Panc1 (cell line): ENCODE results near the gene MFGE8. TPM values are rescaled to one million over a fixed set of nuclear protein-coding genes. Genes with fewer than 3 reads are reported as not detected.

Source experiments
- ATAC-seq: fragments of 200-7000 bp; cut with Tn5 transposase; 2 replicates; pipeline ENCODE4 v1.9.1; 2020; ENCODE audit warnings: mild to moderate bottlenecking, moderate library complexity
- BruUV-seq: library from RNA; stranded (reverse); fragments of 400-500 nt; replicated peaks from 2 replicates; lab custom pipeline; 2021; lab: Mats Ljungman, UMichigan
- CTCF ChIA-PET: fragments of 300-600 bp; sonication (Branson Sonifier 250); formaldehyde crosslinking; loops from one replicate; lab custom pipeline; 2022; ENCODE audit warnings: antibody characterized with exemption; lab: Charles Lee
- POLR2A ChIA-PET: fragments of 300-600 bp; sonication (Branson Sonifier 250); formaldehyde crosslinking; loops from one replicate; lab custom pipeline; 2022; ENCODE audit warnings: antibody characterized with exemption; lab: Charles Lee
- DNase-seq: peaks from one replicate; pipeline ENCODE4 v3.0.0-alpha.2; 2010; ENCODE audit warnings: low read depth, low spot score
- H3K27ac ChIP-seq: 2 replicates; pipeline ENCODE4 v1.5.1; 2011; ENCODE audit warnings: mild to moderate bottlenecking, low read length, inconsistent platforms
- H3K27me3 ChIP-seq: fragments of 200-500 bp; sonication (Bioruptor generic); 2 replicates; pipeline ENCODE4 v1.6.0; 2014; ENCODE audit warnings: low read length, inconsistent platforms; ENCODE audit not compliant: control insufficient read depth, insufficient read depth
- H3K36me3 ChIP-seq: fragments of 200-500 bp; sonication (Bioruptor generic); 2 replicates; pipeline ENCODE4 v1.5.1; 2014; ENCODE audit warnings: inconsistent platforms, mild to moderate bottlenecking, low read length, moderate library complexity; ENCODE audit not compliant: control insufficient read depth, insufficient read depth
- H3K4me1 ChIP-seq: 2 replicates; pipeline ENCODE4 v1.5.1; 2011; ENCODE audit warnings: inconsistent platforms, mild to moderate bottlenecking, low read length, moderate library complexity; ENCODE audit not compliant: control insufficient read depth, insufficient read depth
- H3K4me3 ChIP-seq, 2 experiments: 2 replicates each; pipeline ENCODE4 v1.5.1; 2011 to 2012; ENCODE audit warnings: low read depth in 2 of 2, low read length in 2 of 2, mild to moderate bottlenecking in 2 of 2, inconsistent platforms in 1 of 2, moderate library complexity in 1 of 2
- H3K9me3 ChIP-seq: fragments of 200-500 bp; sonication (Bioruptor generic); 2 replicates; pipeline ENCODE4 v1.5.1; 2014; ENCODE audit warnings: low read depth, mild to moderate bottlenecking, inconsistent platforms, low read length, moderate library complexity; ENCODE audit not compliant: control insufficient read depth, insufficient read depth
- CTCF ChIP-seq: fragments of 450-650 bp; IDR thresholded peaks from 2 replicates; pipeline ENCODE4 v1.5.1; 2017; ENCODE audit warnings: mild to moderate bottlenecking
- POLR2AphosphoS5 ChIP-seq: IDR thresholded peaks from 2 replicates; pipeline ENCODE4 v1.6.1; 2012; ENCODE audit warnings: mild to moderate bottlenecking, low read depth, low read length, moderate library complexity
- REST ChIP-seq, 2 experiments: IDR thresholded peaks; 2 replicates each; pipeline ENCODE4 v1.6.1; 2011 to 2012; ENCODE audit warnings: low read depth in 2 of 2, control low read depth in 1 of 2, low read length in 1 of 2, mild to moderate bottlenecking in 1 of 2, moderate library complexity in 1 of 2; ENCODE audit not compliant: insufficient read depth in 1 of 2
- SIN3A ChIP-seq: IDR thresholded peaks from 2 replicates; pipeline ENCODE4 v1.6.1; 2012; ENCODE audit warnings: low read depth, mild to moderate bottlenecking, low read length, moderate library complexity, borderline replicate concordance; ENCODE audit not compliant: insufficient read depth
- TCF7L2 ChIP-seq: IDR thresholded peaks from 2 replicates; pipeline ENCODE4 v1.6.1; 2011; ENCODE audit warnings: mild to moderate bottlenecking, low read depth, low read length, inconsistent platforms
- in situ Hi-C: cut with HindIII; loops from 2 replicates; pipeline ENCODE4 v1.10.0; 2016; ENCODE audit warnings: low sequenced_read_pairs, low pct_unique_long_range_greater_than_20kb
- intact Hi-C: fragments of 100-400 bp; cut with micrococcal nuclease; formaldehyde crosslinking; loops from one replicate; pipeline ENCODE4 v1.10.0; 2022; ENCODE audit not compliant: unreplicated experiment
- total RNA-seq: library from RNA; stranded (reverse); gene quantifications from one replicate; pipeline ENCODE4 v1.2.1, GENCODE V29; 2021; ENCODE audit not compliant: unreplicated experiment

The MFGE8 gene
- total RNA-seq, 1 experiment from 2014 or later: 1,799 TPM

GRCh38 chr15:88956906-88957305, 43.7 kb upstream of the MFGE8 start:
- no peak overlapping the region for H3K4me3 ChIP-seq
- ATAC-seq (no peak), DNase-seq (no peak)
- CTCF ChIA-PET: no interaction called here
- H3K36me3 ChIP-seq: no peaks in the 10 kb centered on the region
- POLR2A ChIA-PET: no interaction called here
- H3K27ac ChIP-seq: no peak overlapping the region; the same call in 1 of the 2 replicates
- in situ Hi-C loops (no loop called here), intact Hi-C loops (no loop called here)
- H3K27me3 ChIP-seq: no peaks in the 10 kb centered on the region
- TF ChIP-seq REST (IDR thresholded peaks at IDR 0.05; ENCODE audit: insufficient read depth in 1 of 2, low read depth in 2 of 2, low read length in 1 of 2): no peak
- no peak for TF ChIP-seq SIN3A
- TF ChIP-seq POLR2AphosphoS5: no peak
- no peak for TF ChIP-seq CTCF
- TF ChIP-seq TCF7L2: no peak
- no TSS peak for BruUV-seq
- no peaks in the 10 kb centered on the region for H3K9me3 ChIP-seq
- H3K4me1 ChIP-seq: peaks cover 8% of the 10 kb centered on the region; the same call in 1 of the 2 replicates

- no TSS peak for BruUV-seq
These were observed 43.1 kb upstream of the MFGE8 start for GRCh38 chr15:88956263-88956662.

More at GRCh38 chr15:88956263-88956662, 43.1 kb upstream of the MFGE8 start:
- Histone ChIP-seq H3K27ac (no peak overlapping the region), H3K9me3 (no peaks in the 10 kb centered on the region), H3K36me3 (no peaks in the 10 kb centered on the region), H3K4me1 (peaks cover 8% of the 10 kb centered on the region; the same call in 1 of the 2 replicates), H3K4me3 (no peak overlapping the region), H3K27me3 (no peaks in the 10 kb centered on the region)
- POLR2A ChIA-PET: interaction anchor here (0.7 kb wide), 1 partner anchor 47 kb away, joined by 3 read pairs; no protein-coding TSS in a partner anchor
- no peak for TF ChIP-seq SIN3A
- no peak for TF ChIP-seq POLR2AphosphoS5
- no peak for TF ChIP-seq REST (IDR thresholded peaks at IDR 0.05; ENCODE audit: insufficient read depth in 1 of 2, low read depth in 2 of 2, low read length in 1 of 2)
- TF ChIP-seq CTCF: no peak
- TF ChIP-seq TCF7L2: no peak
- CTCF ChIA-PET: no interaction called here
- intact Hi-C loops: no loop called here
- DNase-seq (no peak), ATAC-seq (no peak)
- in situ Hi-C loops: no loop called here
